NCI-H2081 treated with DMSO at 0.1 percent for 48 hours (cell line): Measurements from ENCODE around the gene NUP43.
"Not testable (repeated sequence)": the region's sequence is repeated elsewhere in the genome, so short reads cannot be mapped to it uniquely, and the experiment has no call there.

Experiments
- DNase-seq: peaks from one replicate; lab custom pipeline; 2025; lab: John Stamatoyannopoulos, UW

NUP43 gene

GRCh38 chr6:149691201-149691600 is 55.1 kb downstream of the NUP43 start:
- DNase-seq: no peak

DNA sequence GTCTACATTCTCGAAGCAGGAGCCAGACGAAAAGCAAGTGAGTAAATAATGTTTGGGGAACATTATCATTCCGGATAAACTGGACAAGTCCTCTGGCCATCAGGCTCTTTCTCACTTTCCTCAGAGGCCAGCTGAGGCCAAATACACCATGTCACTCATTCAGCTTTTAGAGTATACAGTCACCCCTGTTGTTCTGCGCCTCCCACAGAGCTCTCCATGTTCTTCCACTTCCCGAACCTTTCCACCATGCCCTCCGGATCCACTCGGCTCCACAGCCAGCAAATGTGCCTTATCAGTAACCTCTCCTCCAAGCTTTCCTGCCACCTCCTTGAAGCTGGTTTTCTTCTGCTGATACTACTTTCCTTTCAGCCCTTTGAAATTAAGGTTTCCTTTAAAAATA is 60.1 kb downstream of the NUP43 start:
- no peak for DNase-seq

DNA sequence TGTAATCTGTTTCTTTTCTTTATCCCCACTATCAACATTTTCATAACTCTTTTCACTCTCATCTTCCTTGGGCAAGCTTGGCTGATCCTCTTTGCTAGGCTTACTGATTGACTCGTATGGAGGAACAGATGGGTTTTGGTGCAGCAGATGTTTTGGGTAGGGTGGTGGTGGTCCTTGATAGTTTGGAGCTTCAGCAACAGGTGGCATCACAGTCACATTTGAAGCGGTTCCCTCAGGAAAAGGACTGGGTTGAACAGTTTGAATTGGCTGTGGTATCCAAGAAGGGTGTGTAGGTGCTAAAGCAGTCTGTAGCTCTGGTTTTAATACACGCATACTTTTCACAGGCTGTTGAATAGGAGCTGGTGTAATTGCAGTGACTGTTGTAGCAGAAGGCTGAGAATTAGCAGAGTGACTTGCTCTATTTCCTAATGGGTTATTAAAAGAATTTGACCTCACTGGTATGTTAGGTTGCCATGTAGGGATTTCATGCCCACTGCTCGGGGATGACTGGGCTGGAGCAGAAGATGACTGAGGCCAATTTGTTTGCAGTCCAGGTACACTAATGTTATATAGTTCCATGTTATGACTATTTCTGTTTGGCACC is 63.0 kb downstream of the NUP43 start:
- no peak for DNase-seq

- not testable (repeated sequence) for DNase-seq
These were observed 64.5 kb downstream of the NUP43 start for GRCh38 chr6:149681845-149682244.

- DNase-seq: no peak
These were observed 65.1 kb downstream of the NUP43 start for GRCh38 chr6:149681209-149681608.

- no peak for DNase-seq
These were observed 65.8 kb downstream of the NUP43 start for GRCh38 chr6:149680503-149680902.
